Measurements from ENCODE around the gene PIGH.

- no peak for TF ChIP-seq CTCF (IDR thresholded peaks at IDR 0.05)
- no peak for TF ChIP-seq POLR2A (IDR thresholded peaks at IDR 0.05)
Observed at GRCh38 chr14:67579636-67580035, 20.4 kb downstream of the PIGH start.
